ENCODE results near the gene RFTN1.

- no peak for TF ChIP-seq CTCF (IDR thresholded peaks at IDR 0.05)
- TF ChIP-seq POLR2A (IDR thresholded peaks at IDR 0.05): no peak
- TF ChIP-seq EP300 (IDR thresholded peaks at IDR 0.05): no peak
These were observed 167.0 kb downstream of the RFTN1 start for GRCh38 chr3:16346413-16347081.

Measured in ovary (tissue), 3 donors.